HG03432 (cell line): ENCODE results near the gene HIP1.
"Not testable (repeated sequence)": the region's sequence is repeated elsewhere in the genome, so short reads cannot be mapped to it uniquely, and the experiment has no call there.

Experiments used
- ATAC-seq: cut with Tn5 transposase; IDR thresholded peaks from one replicate; pipeline ENCODE4 v1.9.1; 2021; ENCODE audit warnings: mild to moderate bottlenecking, moderate library complexity; ENCODE audit not compliant: unreplicated experiment

HIP1 gene

DNA sequence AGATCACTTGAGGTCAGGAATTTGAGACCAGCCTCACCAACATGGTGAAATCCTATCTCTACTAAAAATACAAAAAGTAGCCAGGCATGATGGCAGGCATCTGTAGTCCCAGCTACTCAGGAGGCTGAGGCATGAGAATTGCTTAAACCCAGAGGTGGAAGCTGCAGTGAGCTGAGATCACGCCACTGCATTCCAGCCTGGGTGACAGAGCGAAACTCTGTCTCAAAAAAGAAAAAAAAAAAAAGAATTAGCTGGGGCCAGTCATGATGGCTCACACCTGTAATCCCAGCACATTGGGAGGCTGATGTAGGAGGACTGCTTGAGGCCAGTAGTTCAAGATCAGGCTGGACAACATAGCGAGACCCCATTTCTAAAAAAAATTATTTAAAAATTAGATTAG, 21.0 kb downstream of the HIP1 start:
- ATAC-seq, result not testable (repeated sequence)

DNA sequence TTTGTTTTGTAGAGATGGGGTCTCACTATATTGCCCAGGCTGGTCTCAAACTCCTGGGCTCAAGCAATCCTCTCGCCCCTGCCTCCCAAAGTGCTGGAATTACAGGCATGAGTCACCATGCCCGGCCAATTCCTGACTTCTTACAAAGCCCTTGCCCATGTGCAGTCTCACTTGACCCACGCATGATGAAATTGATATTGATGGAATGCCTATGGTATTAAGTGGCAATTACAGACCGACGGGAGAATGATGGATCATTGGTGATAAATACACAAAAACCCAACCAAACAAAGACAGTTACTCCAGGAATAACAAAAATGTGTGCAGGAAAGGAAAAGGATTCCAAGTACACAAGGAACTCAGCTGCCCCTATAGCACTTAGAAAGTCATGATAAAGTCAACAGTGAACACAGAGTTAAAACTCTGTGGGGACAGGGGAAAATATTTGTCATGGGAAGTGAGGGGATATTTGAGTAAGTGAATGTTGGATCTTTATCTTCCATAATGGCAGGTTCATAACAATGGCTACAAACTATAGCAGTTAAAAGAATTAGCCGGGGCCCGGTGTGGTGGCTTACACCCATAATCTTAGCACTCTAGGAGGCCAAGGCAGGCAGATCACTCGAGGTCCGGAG, 21.6 kb downstream of the HIP1 start:
- no peak for ATAC-seq

DNA sequence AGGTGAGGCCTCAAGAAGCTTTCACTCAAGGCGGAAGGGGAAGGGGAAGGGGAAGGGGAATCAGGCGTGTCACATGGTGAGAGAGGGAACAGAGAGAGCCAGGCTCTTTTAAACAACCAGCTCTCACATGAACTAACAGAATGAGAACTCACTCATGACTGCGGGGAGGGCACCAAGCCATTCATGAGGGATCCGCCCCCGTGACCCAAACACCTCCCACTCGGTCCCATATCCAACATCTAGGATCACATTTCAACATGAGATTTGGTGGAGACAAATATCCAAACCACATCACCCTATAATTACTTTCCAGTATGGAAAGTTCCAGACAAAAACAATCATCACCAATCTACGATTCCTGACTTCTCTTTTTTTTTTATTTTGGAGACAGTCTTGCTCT, 22.9 kb downstream of the HIP1 start:
- no peak for ATAC-seq

DNA sequence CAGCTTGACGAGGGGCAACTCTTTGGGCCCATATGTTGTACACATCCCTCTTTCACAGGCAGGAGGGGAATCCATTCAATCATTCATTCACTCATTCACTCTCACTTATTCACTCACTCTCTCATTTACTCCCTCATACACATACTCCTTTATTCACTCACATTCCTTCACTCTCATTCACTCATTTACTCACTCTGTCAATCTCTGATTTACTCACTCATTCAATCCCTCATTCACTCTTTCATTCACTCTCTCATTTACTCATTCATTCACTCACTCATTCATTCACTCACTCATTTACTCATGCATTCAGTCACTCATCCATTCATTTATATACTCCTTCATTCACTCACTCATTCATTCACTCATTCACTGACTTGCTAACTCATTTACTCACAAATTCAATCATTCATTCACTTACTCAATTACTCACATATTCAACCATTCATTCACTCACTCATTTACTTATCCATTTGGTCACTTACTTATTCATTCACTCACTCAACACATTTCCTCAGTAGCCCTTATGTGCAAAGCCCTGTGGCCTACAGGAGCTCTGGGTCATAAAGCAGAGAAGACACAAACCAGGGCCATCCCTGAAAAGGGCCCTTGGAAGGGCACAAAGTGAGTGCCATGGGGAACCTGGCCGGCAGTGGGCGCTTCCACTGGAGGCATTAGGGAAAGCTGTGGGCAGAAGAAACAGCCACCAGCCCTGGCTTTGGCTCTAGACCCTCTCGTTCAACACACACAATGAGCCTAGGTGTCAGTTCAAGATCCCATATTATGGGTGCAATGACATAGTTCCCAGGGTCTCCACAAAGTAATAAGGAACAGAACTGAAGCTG, 26.0 kb downstream of the HIP1 start:
- ATAC-seq, result no peak

DNA sequence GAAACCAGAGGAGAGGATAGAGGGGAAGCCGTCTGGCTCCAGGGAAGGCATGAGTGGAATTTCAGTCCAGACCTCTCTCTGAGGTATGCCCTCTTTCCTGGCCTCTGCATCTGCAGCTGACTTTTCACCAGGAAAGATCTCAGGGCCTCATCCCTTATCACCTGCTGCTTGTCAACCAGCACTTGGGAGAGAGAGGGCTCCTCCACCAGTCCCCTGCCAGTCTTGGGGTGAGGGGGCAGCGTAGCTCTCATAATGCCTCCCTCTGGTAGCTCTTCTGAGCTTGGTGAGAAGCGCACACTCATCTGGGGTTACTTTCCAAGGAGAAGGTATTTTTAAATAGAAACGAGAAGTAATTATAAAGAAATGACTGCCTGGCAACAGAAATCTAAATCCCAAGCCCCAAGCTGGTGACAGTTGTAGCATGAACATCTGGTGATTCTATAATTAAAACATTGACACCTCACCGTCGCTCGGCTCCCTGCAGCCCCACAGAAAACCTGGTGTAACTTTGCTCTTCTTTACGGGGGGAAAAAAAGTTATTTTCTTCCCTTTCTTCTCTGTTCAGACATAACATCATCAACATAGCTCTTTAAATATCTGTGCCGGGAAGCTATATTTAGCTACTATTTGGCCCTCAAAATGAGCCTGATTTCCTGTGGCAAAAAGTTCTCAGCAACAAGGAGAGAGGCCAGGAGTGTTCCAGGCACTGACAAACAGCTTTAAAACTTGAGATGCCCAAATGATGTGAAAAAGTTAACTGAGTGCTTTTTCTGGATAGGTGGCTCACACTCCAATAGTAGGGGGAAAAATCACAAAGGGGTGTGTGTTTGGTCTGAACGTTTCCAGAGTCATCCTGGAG, 26.9 kb downstream of the HIP1 start:
- ATAC-seq, result no peak

DNA sequence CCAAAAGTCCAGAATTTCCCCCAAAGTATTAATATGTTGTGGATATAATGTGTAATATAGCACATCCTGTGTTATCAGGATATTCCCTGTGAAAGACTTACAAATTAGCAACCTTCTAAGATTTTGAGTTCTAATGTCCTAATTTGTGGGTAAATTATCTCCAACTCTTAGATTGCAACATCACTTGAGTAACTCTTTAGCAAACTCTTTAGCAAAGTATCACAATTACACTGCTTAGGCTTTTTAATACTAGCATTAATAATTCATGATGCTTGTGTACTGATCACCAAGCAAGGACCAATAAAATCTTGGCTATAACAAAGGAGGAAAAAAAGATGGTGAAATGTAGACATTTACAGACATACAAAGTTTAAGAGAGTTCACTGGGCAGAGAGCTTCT, 27.7 kb downstream of the HIP1 start:
- no peak for ATAC-seq

DNA sequence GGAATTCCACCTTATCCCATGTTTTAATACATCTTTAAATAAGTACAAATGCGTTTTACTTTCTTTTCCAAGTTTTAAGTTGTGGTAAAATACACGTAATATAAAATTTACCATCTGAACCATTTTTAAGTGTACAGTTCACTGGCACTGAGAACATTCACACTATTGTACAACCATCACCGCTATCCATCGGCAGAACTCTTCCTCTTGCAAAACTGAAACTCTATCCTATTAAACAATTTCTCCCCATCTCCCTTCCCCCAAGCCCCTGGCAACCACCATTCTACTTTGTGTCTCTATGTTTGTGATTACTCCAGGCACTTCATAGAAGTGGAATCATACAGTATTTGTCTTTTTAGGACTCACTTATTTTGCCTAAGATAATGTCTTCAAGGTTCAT, 33.8 kb downstream of the HIP1 start:
- ATAC-seq, result no peak

DNA sequence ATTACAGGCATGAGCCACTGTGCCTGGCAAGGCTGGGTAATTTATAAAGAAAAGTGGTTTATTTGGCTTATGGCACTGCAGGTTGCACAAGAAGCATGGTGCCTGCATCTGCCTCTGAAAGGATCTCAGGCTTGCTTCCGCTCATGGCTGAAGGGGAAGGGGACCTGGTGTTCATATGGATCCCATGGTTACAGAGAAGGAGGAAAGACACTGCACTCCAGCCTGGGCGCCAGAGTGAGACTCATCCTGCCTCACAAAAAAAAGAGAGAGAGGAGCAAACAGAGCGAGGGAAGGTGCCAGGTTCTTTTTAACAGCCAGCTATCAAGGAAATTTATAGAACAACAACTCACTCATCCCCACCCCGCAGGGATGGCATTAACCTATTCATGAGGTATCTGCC, 36.2 kb downstream of the HIP1 start:
- no peak for ATAC-seq

DNA sequence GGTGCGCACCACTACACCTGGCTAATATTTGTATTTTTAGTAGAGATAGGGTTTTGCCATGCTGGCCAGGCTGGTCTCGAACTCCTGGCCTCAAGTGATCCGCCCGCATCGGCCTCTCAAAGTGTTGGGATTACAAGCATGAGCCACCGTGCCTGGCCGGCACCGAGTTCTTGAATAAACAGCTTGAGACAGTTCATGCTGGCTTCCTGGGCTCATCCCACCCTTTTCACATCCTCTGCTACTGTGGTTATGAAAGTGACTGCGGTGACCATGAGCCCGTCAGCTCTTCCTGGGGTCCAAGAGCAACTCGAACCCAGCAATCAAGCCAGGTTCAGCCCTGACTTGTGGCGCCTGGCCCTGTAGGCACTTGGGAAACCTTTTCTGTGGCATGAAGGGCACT, 38.7 kb downstream of the HIP1 start:
- no peak for ATAC-seq

DNA sequence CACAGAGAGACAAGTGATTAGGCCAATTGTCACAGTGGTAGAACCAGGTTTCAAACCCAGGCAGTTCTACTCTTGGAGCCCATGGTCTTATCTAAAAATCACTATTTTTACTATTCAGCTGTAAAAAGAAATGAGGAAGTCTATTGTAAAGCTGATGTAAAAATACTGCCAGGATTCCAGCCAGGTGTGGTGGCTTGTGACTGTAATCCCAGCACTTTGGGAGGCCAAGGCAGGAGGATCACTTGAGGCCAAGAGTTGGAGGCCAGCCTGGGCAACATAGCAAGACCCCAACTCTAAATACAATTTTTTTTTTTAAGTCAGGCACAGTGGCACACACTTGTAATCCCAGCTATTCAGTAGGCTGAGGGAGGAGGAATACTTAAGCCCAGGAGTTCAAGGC, 40.4 kb downstream of the HIP1 start:
- ATAC-seq, result no peak

DNA sequence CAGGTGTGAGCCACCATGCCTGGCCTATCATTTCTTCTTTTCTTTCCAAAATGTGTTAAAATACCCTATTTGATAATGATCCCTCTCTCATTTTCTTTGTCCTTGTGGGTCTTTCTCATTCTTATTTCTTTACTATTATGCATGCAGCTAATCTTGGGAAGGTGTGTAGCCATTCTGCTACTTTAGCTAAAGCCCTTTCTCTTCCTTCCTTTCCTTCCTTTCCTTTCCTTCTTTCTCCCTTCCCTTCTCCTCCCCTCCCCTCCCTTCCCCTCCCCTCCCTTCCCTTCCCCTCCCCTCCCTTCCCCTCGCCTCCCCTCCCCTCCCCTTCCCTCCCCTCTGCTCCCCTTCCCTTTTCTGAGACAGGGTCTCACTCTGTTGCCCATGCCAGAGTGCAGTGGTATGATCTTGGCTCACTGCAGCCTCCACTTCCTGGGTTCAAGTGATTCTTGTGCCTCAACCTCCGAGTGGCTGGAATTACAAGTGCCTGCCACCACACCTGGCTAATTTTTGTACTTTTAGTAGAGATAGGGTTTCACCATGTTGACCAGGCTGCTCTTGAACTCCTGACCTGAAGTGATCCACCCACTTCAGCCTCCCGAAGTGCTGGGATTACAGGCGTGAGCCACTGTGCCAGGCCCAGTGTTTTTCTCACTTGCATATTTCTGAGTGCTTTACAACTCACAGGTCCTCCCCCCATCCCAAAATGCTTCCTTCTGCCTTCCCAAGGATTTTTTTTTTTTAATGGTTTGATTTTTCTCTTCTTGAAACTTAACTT, 42.3 kb downstream of the HIP1 start:
- ATAC-seq, result no peak

DNA sequence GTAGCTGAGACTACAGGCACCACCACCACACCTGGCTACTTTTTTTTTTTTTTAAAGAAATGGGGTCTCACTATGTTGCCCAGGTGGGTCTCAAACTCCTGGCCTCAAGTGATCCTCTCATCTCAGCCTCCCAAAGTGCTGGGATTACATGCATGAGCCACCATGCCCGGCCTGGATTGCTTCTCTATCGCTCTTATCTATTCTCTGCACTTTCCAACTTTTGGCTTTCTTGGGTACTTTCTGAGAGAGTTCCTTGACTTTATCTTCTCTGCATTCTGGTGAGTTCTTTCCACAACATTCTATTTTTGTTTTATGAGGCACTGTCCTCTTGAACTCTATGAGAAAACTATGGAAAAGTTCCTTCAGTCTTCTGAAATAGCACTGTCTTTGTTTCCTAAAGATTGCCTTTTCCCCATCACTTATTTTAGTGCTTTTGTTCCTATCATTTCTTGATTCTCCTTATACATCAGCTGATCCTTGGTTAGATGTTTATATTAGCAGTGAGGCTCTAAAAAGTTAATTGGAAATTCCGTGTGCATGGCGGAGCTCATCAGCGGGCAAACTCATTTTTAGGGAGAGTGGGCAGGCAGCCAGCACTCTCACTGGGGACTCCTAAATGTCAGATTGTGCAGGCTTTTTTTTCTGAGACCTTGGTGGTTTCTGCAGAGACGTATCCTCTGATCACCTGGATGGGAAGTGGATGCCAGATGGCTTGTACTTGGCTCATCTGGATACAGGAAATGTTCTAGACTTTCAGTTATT, 43.9 kb downstream of the HIP1 start:
- ATAC-seq, result no peak

DNA sequence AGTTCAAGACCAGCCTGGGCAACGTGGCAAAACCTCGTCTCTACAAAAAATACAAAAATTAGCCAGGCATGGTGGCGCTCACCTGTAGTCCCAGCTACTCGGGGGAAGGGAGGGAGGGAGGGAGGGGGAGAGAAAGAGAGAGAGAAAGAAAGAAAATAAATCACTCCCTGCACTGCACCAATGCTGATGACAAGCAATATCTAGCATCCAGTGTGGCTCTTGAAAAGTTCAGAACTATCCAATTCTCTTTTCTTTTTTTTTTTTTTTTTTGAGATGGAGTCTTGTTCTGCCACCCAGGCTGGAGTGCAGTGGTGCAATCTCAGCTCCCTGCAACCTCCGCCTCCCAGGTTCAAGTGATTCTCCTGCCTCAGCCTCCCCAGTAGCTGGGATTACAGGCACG, 45.1 kb downstream of the HIP1 start:
- not testable (repeated sequence) for ATAC-seq

DNA sequence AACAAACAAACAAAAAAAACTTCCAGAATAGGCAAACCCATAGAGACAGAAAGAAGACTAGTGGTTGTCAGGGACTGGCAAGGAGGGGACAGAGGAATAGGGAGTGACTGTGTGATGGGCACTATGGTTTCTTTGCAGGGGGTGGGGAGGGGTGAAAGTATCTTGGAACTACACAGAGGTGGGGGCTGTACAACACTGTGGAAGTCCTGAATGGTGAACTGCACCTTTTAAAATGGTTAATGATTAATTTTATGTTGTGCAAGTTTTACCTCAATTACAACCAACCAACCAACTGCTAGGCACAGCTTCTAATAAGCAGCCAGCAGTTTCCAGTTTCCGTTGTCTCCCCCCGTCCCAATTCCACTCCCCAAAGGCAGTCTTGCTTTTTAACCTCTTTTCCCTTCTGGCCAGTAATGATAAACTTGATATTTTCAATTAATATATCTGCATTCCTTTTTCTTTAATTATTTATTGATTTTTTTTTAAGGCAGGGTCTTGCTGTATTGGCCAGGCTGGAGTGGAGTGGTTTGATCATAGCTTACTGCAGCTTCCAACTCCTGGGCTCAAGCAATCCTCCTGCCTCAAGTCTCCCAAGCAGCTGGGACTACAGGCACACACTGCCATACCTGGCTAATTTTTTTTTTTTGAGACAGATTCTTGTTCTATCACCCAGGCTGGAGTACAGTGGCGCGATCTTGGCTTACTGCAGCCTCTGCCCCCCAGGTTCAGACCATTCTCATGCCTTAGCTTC, 46.8 kb downstream of the HIP1 start:
- no peak for ATAC-seq

DNA sequence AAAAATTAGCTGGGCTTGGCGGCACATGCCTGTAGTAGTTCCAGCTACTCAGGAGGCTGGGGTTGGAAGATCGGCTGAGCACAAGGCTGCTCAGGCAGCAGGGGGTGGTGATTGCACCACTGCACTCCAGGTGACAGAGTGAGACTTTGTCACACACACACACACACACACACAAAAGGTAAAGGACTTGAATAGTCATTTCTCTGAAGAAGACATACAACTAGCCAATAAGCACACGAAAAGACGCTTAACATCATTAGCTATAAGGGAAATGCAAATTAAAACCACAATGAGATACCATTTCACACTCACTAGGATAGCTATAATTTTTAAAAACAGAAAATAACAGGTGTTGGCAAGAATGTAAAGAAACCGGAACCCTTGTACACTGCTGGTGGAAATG, 48.6 kb downstream of the HIP1 start:
- no peak for ATAC-seq

DNA sequence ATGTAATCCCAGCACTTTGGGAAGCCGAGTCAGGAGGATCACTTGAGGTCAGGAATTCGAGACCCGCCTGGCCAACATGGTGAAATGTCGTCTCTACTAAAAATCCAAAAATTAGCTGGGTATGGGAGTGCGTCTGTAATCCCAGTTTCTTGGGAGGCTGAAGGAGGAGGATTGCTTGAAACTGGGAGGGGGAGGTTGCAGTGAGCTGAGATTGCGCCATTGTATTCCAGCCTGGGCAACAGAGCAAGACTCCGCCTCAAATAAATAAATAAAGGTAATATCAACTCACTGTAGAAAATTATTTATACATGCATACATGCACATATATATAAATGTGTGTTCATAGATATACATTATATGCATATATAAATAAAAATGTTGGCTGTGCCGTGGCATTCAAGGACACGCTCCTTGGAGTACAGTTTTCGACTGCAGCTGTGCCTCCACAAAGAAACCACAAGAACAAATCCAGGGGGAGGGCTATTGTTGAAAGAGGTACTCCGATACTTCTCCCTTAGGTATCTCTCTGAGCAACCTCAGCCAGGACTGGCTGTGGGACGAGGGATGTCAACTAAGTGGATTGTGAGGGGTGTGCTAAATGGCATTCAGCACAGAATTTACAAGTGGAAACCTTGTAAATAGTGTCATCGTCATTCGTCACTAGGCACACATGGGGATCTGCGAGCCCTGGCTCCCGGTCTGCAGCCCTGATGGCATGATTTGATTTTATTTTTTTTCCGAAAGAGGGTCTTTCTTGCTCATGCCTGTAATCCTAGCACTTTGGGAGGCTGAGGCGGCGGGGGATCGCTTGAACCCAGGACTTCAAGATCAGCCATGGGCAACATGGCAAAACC, 49.3 kb downstream of the HIP1 start:
- no peak for ATAC-seq

DNA sequence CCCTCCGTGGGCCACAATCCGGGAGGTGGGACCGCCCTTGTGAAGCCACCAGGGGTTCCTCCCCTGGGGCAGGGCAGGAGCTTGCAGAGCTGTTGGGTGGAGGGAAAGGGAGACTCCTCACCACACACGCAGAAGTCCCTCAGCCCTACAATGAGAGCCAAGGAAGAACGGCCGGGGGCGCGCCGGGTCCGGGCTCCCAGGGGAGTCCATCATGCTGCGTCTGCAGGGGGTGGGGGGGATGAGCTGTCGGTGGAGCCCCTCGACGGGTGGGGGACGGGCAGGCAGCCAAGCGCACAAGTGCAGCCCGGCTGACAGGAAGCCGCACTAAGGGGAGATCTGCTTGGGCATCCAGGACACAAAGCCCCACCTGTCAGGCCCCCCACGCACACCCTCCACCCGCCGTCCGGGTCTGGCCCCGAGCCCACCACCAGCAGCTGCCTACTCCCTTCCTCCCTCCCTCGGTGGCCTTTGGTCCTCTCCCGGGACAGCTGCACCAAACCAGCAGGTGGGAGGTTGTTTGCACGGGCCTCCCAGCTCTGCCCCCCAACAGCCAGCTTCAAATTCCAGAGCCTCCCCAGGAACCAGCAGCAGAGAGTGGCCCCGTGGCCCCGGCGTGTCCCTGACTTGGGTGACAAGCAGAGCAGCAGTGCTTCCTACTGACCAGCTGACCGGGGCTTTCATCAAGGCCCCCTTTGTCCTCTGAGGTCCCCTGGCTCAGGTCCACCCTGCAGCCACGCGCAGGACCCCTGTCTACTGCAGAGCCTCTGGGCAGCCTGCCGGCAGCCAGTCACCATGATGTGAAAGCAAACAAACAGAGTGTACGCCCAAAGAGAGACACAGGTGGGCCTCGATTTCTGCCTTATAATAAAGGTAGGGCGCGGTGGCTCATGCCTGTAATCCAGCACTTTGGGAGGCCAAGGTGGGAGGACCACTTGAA, 50.3 kb downstream of the HIP1 start:
- no peak for ATAC-seq
